H1 (cell line): ENCODE measurements around the gene CDC42SE2. TPM values are rescaled to one million over a fixed set of nuclear protein-coding genes. Genes with fewer than 3 reads are reported as not detected.

Experiments
- CHD7 ChIP-seq: fragments of 300-600 bp; sonication (generic); IDR thresholded peaks from 2 replicates; pipeline ENCODE4 v1.7.1; 2012; ENCODE audit warnings: low read length, moderate library complexity, mild to moderate bottlenecking, inconsistent platforms; ENCODE audit not compliant: insufficient replicate concordance
- HDAC2 ChIP-seq, 2 experiments: fragments of 300-600 bp in 1 of 2; sonication (generic) in 1 of 2; IDR thresholded peaks; 2 replicates each; pipeline ENCODE4 v1.6.1; 2011 to 2012; ENCODE audit warnings: low read depth in 2 of 2, low read length in 2 of 2, mild to moderate bottlenecking in 2 of 2, moderate library complexity in 2 of 2, borderline replicate concordance in 1 of 2, inconsistent platforms in 1 of 2
- KDM1A ChIP-seq: fragments of 200-600, 300-600 bp; sonication (generic); IDR thresholded peaks from 2 replicates; pipeline ENCODE4 v1.7.1; 2016; ENCODE audit warnings: mild to moderate bottlenecking, low read length, borderline replicate concordance
- RBBP5 ChIP-seq: IDR thresholded peaks from 2 replicates; pipeline ENCODE4 v1.7.1; 2012; ENCODE audit warnings: low read depth, mild to moderate bottlenecking, inconsistent platforms, low read length, moderate library complexity, borderline replicate concordance
- polyA plus RNA-seq, 7 experiments: library from polyadenylated mRNA; depleted of rRNA in 3 of 7; stranded (reverse) in 5 of 7; unstranded in 2 of 7; fragments of >200 nt in 5 of 7; fragments of 200-250 nt in 2 of 7; gene quantifications; 1 replicate in 5 of 7; 2 replicates in 1 of 7; 4 replicates in 1 of 7; pipeline versions ENCODE4 v1.2.1 to v1.2.3, GENCODE V29; 2011 to 2013; ENCODE audit warnings: missing spikeins in 2 of 7, mixed read lengths in 2 of 7
- total RNA-seq: library from RNA; stranded (reverse); fragmentation: NEBNext Ultra II Directional; extraction: Animal tissue kit (Norgen Biotek cat#: 25700); gene quantifications from 2 replicates; pipeline ENCODE4 v1.2.1, GENCODE V29; 2021

Gene CDC42SE2
- total and polyA plus RNA-seq, 2 of the 8 experiments (the other 6 are each of a cell fraction or from before 2014, with no cell fraction given) = 16.7 to 30.8 TPM

DNA sequence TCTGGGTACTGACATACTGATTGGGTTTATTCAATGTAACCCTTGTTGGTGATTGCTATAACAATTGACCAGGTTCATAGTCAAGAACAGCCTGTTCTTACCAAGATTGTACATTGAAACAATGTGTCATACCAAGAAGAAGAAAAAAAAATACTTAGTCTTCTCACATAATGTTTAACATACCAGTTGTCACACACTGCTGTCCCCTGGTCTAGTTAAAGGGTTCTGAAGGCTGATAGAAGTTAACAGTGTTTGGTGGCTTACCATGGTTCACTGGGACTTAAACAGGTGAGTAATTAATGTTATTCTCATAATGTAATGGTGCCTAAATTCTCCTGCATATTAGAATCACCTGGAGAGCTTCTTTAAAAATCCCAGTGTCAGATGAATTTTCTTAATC, 18.5 kb upstream of the CDC42SE2 start (continued):
- no peak for TF ChIP-seq CHD7
- TF ChIP-seq HDAC2 (IDR thresholded peaks at IDR 0.05; ENCODE audit: borderline replicate concordance in 1 of 2, low read depth in 2 of 2, low read length in 2 of 2) = no peak
- TF ChIP-seq RBBP5 = no peak
- TF ChIP-seq KDM1A = no peak
- TF ChIP-seq, all 59 proteins: peak for 0
